HG02885 (cell line): ENCODE data around the gene MYZAP.

Experiments used
- ATAC-seq: cut with Tn5 transposase; IDR thresholded peaks from one replicate; pipeline ENCODE4 v1.9.1; 2021; ENCODE audit warnings: mild to moderate bottlenecking; ENCODE audit not compliant: unreplicated experiment, poor library complexity

Gene MYZAP

GRCh38 chr15:57591822-57592367 is at the start of gene MYZAP:
TSS of gene MYZAP (plus strand) at chr15:57591904. CDS start at chr15:57592035, 131 bp downstream.
- ATAC-seq = no peak

- no peak for ATAC-seq
Measured at GRCh38 chr15:57542505-57542817, 49.2 kb upstream of the MYZAP start.

- no peak for ATAC-seq
Measured at GRCh38 chr15:57544848-57545480, 46.7 kb upstream of the MYZAP start.

GRCh38 chr15:57545995-57546394 is 45.7 kb upstream of the MYZAP start:
- no peak for ATAC-seq

GRCh38 chr15:57547243-57547755 is 44.4 kb upstream of the MYZAP start:
- ATAC-seq = no peak

- ATAC-seq = no peak
Measured at GRCh38 chr15:57548351-57548750, 43.4 kb upstream of the MYZAP start.

GRCh38 chr15:57548835-57549234 is 42.9 kb upstream of the MYZAP start:
- ATAC-seq = no peak

GRCh38 chr15:57549935-57550334 is 41.8 kb upstream of the MYZAP start:
- ATAC-seq = no peak

- ATAC-seq = no peak
Measured at GRCh38 chr15:57550640-57551039, 41.1 kb upstream of the MYZAP start.

GRCh38 chr15:57551715-57552677 is 39.7 kb upstream of the MYZAP start:
- ATAC-seq = no peak

- ATAC-seq = no peak
Measured at GRCh38 chr15:57552678-57553334, 38.9 kb upstream of the MYZAP start.

- ATAC-seq = no peak
Measured at GRCh38 chr15:57553526-57553925, 38.2 kb upstream of the MYZAP start.

- ATAC-seq = no peak
Measured at GRCh38 chr15:57554063-57554811, 37.5 kb upstream of the MYZAP start.

- no peak for ATAC-seq
Measured at GRCh38 chr15:57554812-57555179, 36.9 kb upstream of the MYZAP start.

- no peak for ATAC-seq
Measured at GRCh38 chr15:57555270-57555669, 36.4 kb upstream of the MYZAP start.

GRCh38 chr15:57556040-57556439 is 35.7 kb upstream of the MYZAP start:
- ATAC-seq = no peak

- no peak for ATAC-seq
Measured at GRCh38 chr15:57557267-57557666, 34.4 kb upstream of the MYZAP start.

- ATAC-seq = no peak
Measured at GRCh38 chr15:57557810-57558209, 33.9 kb upstream of the MYZAP start.

GRCh38 chr15:57559875-57560274 is 31.8 kb upstream of the MYZAP start:
- no peak for ATAC-seq
